ENCODE measurements around the gene HBG1.

DNA sequence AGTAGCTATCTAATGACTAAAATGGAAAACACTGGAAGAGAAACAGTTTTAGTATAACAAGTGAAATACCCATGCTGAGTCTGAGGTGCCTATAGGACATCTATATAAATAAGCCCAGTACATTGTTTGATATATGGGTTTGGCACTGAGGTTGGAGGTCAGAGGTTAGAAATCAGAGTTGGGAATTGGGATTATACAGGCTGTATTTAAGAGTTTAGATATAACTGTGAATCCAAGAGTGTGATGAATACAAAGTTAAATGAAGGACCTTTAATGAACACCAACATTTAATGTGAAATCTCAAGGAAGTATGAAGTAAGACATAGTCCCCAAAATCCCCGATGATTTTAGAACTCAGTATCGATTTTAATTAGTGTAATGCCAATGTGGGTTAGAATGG is 12.2 kb downstream of the HBG1 start:
- TF ChIP-seq, protein P1, sequence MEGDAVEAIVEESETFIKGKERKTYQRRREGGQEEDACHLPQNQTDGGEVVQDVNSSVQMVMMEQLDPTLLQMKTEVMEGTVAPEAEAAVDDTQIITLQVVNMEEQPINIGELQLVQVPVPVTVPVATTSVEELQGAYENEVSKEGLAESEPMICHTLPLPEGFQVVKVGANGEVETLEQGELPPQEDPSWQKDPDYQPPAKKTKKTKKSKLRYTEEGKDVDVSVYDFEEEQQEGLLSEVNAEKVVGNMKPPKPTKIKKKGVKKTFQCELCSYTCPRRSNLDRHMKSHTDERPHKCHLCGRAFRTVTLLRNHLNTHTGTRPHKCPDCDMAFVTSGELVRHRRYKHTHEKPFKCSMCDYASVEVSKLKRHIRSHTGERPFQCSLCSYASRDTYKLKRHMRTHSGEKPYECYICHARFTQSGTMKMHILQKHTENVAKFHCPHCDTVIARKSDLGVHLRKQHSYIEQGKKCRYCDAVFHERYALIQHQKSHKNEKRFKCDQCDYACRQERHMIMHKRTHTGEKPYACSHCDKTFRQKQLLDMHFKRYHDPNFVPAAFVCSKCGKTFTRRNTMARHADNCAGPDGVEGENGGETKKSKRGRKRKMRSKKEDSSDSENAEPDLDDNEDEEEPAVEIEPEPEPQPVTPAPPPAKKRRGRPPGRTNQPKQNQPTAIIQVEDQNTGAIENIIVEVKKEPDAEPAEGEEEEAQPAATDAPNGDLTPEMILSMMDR (IDR thresholded peaks at IDR 0.05): no peak
- no peak for TF ChIP-seq EZH2 (IDR thresholded peaks at IDR 0.05; ENCODE audit: borderline replicate concordance, insufficient read depth, low read depth, low read length, poor library complexity, severe bottlenecking)
